Iris pigment epithelial cell (primary cell): ENCODE results near the gene TOPBP1.
"Not testable (repeated sequence)": the region's sequence is repeated elsewhere in the genome, so short reads cannot be mapped to it uniquely, and the experiment has no call there.

ENCODE experiments used
- DNase-seq: peaks from one replicate; pipeline ENCODE4 v3.0.0-alpha.2; 2011; ENCODE audit warnings: low read depth

The TOPBP1 gene

GRCh38 chr3:133661454-133662277 lies at the start of gene TOPBP1:
Gene TOPBP1, minus strand, starts transcription at chr3:133661941. Its CDS starts 814 bp downstream, at chr3:133661127.
- peak; percentile 60 for DNase-seq

DNA sequence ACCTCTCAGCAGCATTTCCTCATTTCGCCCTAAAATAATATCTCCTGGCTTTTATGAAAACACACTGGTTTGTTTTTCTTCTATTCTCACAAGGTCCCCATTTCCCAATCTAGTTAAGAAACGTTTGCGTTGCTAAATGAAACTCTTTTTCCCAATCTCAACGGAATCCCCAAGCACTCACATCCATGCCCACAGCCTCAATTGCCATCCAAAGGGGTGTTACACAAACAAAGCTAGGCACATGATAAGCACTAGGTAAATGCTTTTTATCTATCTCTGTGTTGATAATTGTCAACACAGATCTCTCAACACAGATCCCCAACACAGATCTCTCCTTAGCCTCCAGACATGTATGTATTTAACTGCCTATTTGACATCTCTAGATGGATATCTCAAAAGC lies 49.3 kb upstream of the TOPBP1 start:
- no peak for DNase-seq

DNA sequence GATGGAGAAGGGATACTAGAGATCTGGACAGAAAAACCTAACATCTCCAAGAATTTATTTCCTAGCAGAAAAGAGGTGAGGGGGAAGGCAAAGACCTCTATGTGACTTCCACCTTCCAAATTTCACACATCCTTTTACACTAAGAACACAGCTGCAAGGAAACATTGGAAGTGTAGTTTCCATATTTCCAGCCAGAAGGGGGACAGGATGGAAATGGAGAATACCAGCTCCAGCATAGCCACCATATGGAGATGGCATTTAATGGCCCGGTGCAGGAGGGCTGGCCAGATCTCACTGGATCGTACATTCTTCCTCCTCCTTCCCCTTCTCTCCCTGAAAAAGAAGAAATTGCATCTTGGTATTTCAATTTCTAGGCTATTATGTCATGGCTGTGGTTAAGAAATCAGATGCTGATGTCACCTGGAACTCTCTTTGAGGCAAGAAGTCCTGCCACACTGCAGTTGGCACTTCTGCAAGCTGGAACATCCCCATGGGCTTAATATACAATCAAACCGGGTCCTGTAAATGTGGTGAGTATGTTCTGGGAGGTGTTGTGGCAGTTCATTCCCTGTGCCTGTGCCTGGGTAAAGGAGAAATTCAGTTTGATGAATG lies 47.5 kb upstream of the TOPBP1 start:
- DNase-seq, result no peak

GRCh38 chr3:133706033-133706432 lies 44.3 kb upstream of the TOPBP1 start:
- DNase-seq, result no peak

GRCh38 chr3:133703915-133704314 lies 42.2 kb upstream of the TOPBP1 start:
- DNase-seq, result no peak

DNA sequence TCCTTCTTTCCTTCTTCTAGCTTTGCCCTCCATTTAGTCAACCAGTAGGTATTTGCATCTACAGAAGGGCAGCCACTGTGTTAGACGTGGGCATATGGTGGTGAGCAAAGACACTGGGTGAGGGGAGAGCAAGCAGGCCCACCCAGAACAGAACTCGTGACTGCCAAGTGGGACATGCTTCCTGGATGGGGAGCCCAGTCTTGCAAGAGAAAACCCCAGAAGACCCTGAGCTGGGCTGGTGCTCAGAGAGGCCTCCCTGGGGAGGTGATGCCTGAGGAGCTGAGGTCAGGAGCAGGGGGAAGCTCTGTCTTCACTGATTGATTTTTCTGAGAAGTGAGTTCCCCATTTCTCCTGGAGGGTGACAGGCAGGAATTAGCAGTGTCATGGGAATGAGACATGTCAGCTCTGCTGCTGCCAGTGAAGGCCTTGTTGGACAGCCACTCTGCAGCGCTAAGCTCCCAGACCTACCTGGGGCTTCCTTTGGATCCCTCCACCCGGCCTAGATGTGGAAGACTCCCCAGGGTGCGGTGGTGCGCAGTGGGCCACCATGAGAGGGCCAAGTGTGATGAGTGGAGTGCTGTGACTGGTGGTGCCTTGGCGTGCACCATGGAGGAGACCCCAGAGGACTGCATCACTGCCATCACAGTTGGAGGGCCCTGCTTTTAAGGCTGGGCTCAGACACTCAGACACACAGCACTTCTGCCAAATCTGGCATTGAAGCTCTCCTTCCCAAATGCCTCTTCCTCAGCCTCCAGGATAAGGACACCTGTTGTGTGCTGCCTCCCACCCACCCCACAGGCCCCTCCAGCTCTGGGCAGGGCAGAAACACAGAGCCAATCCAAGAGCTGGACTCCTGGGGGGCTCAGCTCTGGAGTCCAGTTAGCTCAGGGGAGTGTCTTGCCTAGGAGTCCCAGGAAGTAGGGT lies 40.0 kb upstream of the TOPBP1 start:
- no peak for DNase-seq

DNA sequence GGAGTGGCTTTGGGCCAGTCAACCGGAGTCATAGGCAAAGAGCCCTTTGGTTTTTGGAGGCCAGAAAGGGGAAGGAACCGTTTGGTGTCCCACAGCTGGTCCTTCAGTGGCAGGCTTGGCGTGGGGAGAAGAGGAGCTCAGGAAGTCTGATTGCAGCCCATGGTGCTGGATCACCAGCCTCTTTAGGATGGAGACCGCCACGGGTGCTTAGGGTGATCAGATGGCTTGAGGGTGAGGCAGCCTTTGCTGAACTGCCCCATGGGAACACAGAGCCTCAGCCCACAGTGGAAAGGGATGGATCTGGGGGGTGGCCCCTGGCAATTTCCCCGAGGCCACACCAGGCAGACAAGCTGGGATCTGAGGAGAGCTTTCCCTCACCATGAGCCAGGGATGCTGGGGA lies 38.6 kb upstream of the TOPBP1 start:
- DNase-seq, result no peak

- no peak for DNase-seq
Observed at GRCh38 chr3:133699903-133700302, 38.2 kb upstream of the TOPBP1 start.

GRCh38 chr3:133699467-133699866 lies 37.7 kb upstream of the TOPBP1 start:
- DNase-seq, result no peak

GRCh38 chr3:133697960-133698359 lies 36.2 kb upstream of the TOPBP1 start:
- no peak for DNase-seq

DNA sequence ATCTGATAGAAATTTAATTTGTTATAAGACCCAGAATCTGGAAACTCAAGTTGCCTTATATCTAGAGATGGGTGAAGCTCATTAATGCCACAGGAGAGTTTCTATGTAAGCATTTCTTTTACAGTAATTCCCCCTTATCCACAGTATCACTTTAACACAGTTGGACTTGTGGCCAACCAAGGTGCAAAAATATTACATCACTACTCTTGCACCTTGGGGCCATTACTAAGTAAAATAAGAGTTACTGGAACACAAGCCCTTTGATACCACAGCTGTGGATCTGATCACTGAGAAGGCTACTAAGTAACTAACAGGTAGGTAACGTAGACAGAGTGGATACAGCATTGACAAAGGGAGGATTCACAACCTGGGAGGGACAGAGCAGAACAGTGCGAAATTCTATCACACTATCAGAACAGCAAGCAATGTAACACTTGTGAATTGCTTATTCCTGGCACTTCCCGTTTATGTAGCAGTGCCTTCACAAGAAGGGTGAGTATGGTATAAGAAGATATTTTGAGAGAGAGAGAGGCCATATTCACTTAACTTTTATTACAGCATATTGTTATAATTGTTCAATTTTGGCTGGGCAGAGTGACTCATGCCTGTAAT lies 33.9 kb upstream of the TOPBP1 start:
- DNase-seq, result no peak

GRCh38 chr3:133694288-133695268 lies 32.8 kb upstream of the TOPBP1 start:
- no peak for DNase-seq

- DNase-seq, result no peak
Observed at GRCh38 chr3:133693821-133694220, 32.1 kb upstream of the TOPBP1 start.

GRCh38 chr3:133692759-133693158 lies 31.0 kb upstream of the TOPBP1 start:
- DNase-seq, result no peak

DNA sequence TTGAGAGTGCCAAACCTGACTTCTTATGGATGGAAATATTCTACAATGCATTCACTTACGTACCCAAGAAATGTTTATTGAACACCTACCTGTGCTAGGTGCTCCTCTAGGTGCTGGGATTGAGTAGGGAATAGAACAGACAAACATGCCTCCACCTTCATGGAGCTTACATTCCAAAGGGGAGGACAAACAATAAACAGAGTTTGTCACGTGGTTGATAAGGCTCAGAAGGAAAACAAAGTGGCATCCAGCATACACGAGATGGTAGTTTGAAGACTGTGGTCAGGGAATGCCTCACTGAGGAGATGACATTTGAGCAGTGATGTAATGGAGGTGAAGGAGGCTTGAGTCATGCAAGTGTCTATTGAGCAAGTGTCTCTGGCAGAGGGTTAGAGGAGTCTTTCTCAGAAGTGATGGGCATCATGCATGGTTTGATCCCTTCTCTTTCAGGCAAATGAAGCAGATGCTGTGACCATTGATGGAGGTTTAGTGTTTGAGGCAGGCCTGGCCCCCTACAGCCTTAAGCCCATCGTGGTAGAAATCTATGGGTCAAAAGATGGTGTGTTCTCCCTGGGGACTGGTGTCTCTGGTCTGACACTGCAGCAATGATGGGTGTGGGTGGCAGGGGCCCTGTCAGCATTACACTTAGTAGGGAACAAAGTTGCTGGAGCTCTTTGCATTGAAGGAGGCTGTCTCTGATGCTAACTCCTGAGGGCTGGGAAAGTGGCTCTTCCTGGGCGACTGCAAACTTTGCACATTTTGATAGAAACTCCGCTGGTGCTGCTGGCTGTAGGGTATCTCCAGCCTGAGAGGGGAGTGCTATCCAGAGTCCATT lies 29.7 kb upstream of the TOPBP1 start:
- peak; percentile 28 for DNase-seq

DNA sequence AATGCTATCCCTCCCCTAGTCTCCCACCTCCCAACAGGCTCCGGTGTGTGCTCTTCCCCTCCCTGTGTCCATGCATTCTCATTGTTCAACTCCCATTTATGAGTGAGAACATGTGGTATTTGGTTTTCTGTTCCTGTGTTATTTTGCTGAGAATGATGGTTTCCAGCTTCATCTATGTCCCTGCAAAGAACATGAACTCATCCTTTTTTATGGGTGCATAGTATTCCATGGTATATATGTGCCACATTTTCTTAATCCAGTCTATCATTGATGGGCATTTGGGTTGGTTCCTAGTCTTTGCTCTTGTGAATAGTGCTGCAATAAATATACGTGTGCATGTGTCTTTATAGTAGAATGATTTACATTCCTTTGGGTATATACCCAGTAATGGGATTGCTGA lies 16.3 kb upstream of the TOPBP1 start:
- DNase-seq, result not testable (repeated sequence)

GRCh38 chr3:133676336-133677118 lies 14.8 kb upstream of the TOPBP1 start:
- no peak for DNase-seq

GRCh38 chr3:133675631-133676335 lies 14.0 kb upstream of the TOPBP1 start:
- no peak for DNase-seq
